MCF 10A (cell line): ENCODE measurements around the gene RIPOR2. TPM values are rescaled to one million over a fixed set of nuclear protein-coding genes. Genes with fewer than 3 reads are reported as not detected.
A peak's percentile ranks its signal among the peaks of the same experiment; 100 is the strongest.
"Not testable (repeated sequence)": the region's sequence is repeated elsewhere in the genome, so short reads cannot be mapped to it uniquely, and the experiment has no call there.

Experiments used
- BruUV-seq: library from RNA; stranded (reverse); fragments of 400-500 nt; replicated peaks from 2 replicates; lab custom pipeline; 2021; lab: Mats Ljungman, UMichigan
- CTCF ChIA-PET: fragments of 300-600 bp; sonication (Branson Sonifier 250); formaldehyde crosslinking; extraction: SDS; loops from one replicate; lab custom pipeline; 2021; ENCODE audit warnings: antibody characterized with exemption, inconsistent platforms; lab: Yijun Ruan, JAX
- POLR2A ChIA-PET: fragments of 300-600, 350-650 bp; sonication (Branson Sonifier 250); formaldehyde crosslinking; extraction: SDS; loops from one replicate; lab custom pipeline; 2020; ENCODE audit warnings: antibody characterized with exemption, inconsistent platforms; lab: Yijun Ruan, JAX
- DNase-seq: peaks from one replicate; pipeline ENCODE4 v3.0.0-alpha.2; 2018; ENCODE audit not compliant: unreplicated experiment
- H3K27ac Mint-ChIP-seq: one replicate; pipeline ENCODE4 v1.8.0; 2022; ENCODE audit warnings: mild to moderate bottlenecking, low read depth, mixed read lengths; ENCODE audit not compliant: unreplicated experiment
- H3K27me3 Mint-ChIP-seq: one replicate; pipeline ENCODE4 v1.8.0; 2022; ENCODE audit warnings: mixed read lengths; ENCODE audit not compliant: insufficient read depth, unreplicated experiment
- H3K36me3 Mint-ChIP-seq: one replicate; pipeline ENCODE4 v1.8.0; 2022; ENCODE audit warnings: mild to moderate bottlenecking, moderate library complexity, mixed read lengths; ENCODE audit not compliant: insufficient read depth, unreplicated experiment
- H3K4me1 Mint-ChIP-seq: one replicate; pipeline ENCODE4 v1.8.0; 2022; ENCODE audit warnings: mixed read lengths; ENCODE audit not compliant: insufficient read depth, unreplicated experiment
- H3K4me3 Mint-ChIP-seq: one replicate; pipeline ENCODE4 v1.8.0; 2022; ENCODE audit warnings: mild to moderate bottlenecking, moderate library complexity, mixed read lengths; ENCODE audit not compliant: unreplicated experiment
- H3K9me3 Mint-ChIP-seq: one replicate; pipeline ENCODE4 v1.8.0; 2022; ENCODE audit warnings: mixed read lengths; ENCODE audit not compliant: unreplicated experiment
- CTCF ChIP-seq: fragments of 200-600 bp; IDR thresholded peaks from one replicate; pipeline ENCODE4 v1.8.0; 2022; ENCODE audit warnings: antibody characterized with exemption, mild to moderate bottlenecking; ENCODE audit not compliant: unreplicated experiment
- intact Hi-C: fragments of 100-400 bp; cut with micrococcal nuclease; formaldehyde crosslinking; loops from 2 replicates; pipeline ENCODE4 v1.14.1; 2022
- total RNA-seq: library from RNA; stranded (reverse); gene quantifications from 2 replicates; pipeline ENCODE4 v1.2.3, GENCODE V29; 2022

The RIPOR2 gene
- total RNA-seq, 1 experiment from 2014 or later: 4.9 TPM

DNA sequence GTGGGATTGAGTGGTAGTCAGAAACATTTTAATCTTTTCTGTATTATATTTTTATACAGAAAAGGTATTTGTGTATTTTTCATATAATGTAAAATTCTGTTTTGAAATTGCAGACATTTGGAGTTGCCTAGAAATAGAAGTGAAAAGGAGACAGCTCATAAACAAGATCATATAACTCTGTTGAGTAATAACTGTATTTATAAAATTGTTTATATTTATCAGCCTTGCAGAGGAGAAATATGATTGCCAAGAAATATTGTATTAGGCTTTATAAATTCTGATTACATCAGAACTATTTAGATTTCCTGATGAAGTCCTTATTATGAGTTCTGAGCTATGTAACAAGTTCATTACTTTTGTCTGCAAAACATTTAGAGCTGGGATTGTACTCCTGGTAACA is 55.3 kb downstream of the RIPOR2 start:
- DNase-seq: no peak
- no peaks in the 10 kb centered on the region for H3K9me3 Mint-ChIP-seq
- H3K27ac Mint-ChIP-seq: peak overlapping the region; percentile 35
- CTCF ChIA-PET: no interaction called here
- TF ChIP-seq CTCF: no peak
- no peaks in the 10 kb centered on the region for H3K27me3 Mint-ChIP-seq
- H3K36me3 Mint-ChIP-seq: peaks cover 22% of the 10 kb centered on the region
- H3K4me3 Mint-ChIP-seq: no peak overlapping the region
- BruUV-seq: no TSS peak
- peaks cover 6% of the 10 kb centered on the region for H3K4me1 Mint-ChIP-seq
- intact Hi-C loops: no loop called here
- POLR2A ChIA-PET: interaction anchor here (1.1 kb wide), 1 partner anchor 31 kb away, joined by 5 read pairs; no protein-coding TSS in a partner anchor

DNA sequence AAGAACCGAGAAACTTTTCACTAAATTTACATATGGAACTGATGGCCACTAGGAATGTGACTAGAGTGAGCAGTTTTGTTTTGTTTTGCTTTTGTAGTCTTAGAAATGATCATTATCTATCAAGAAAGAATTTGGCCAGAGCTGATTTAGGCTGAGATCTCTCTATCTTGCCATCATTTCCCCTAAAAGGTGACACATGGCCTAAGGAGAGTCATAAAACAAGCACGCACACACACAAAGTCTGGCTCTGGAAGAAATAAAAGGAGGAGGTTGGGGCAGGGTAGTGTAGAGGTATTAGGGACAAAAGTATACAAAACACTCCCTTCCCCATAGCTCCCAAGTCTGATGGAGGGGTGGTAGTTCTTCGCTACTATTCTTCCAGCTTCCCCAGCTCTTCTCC is 56.4 kb downstream of the RIPOR2 start:
- Mint-ChIP-seq H3K27ac (no peak overlapping the region), H3K36me3 (peaks cover 22% of the 10 kb centered on the region), H3K4me3 (no peak overlapping the region), H3K4me1 (peaks cover 6% of the 10 kb centered on the region), H3K27me3 (no peaks in the 10 kb centered on the region), H3K9me3 (no peaks in the 10 kb centered on the region)
- intact Hi-C loops: no loop called here
- no peak for DNase-seq
- POLR2A ChIA-PET: no interaction called here
- no TSS peak for BruUV-seq
- TF ChIP-seq CTCF: no peak
- CTCF ChIA-PET: no interaction called here

DNA sequence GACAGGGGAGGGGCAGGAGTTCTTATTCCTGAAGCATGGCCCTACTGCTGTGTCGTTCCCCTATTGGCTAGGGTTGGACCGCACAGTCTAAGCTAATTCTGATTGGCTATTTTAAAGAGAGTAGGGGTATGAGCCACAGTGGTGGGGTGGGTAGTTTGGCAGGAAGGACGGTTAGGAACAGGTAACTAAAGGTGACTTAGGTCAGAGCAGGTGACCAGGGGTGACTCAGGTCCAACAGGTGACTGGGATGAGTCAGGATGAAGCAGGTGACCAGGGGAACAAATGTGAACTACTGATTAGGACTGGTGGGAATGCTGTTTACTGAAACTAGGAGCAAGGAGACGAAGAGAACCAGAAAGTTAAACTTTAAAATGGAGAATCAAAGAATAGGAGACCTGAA is 58.0 kb downstream of the RIPOR2 start:
- intact Hi-C loops, H3K4me1 Mint-ChIP-seq: not testable (repeated sequence)

DNA sequence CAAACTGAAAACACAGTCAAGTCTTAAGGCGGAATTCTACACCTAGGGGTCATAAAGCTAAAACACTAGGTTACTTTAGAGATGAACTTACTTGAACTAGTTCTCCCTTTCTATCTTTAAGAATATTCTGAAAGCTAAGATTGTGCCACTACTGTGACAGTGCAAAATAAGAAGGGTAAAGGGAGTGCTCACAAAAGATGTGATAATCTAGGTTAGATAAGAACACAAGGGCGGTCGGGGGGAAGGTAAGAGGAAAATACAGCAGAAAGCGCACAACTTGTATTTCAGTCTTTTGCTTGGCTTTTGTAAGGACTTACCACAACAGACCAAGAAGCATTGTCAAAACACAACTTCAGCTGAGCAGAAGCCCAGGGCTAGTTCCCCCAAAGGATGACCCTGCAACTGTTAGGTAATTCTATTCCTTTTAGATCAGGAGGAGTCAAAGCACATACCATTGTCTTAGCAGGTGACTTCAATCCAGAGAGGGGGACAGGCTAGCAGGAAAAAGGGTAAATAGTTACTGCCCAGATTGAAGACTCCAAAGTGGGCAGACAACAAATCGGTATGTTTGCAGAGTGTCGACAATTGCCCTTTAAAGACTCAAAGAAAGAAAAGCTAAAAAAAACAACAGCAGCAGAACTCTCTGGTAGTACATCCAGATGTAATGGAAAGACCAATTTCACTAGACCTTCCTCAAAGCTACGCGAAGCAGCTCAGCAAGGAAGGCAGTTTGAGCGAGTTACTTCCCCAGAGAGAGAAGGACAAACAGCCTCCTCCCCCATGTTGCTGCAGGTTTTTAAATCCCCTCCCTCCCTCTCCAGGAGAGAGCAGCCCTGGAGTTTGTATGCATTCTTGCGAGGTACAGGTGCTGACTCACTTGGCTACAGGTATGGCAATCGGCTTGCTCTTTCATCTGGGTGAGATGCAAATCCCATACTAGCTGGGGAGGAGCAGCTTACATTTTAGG is 59.0 kb downstream of the RIPOR2 start:
- no peak for DNase-seq
- Mint-ChIP-seq H3K27me3 (no peaks in the 10 kb centered on the region), H3K36me3 (peaks cover 27% of the 10 kb centered on the region), H3K4me1 (no peaks in the 10 kb centered on the region), H3K9me3 (no peaks in the 10 kb centered on the region), H3K27ac (no peak overlapping the region), H3K4me3 (no peak overlapping the region)
- no TSS peak for BruUV-seq
- POLR2A ChIA-PET: interaction anchor here (1.0 kb wide), 1 partner anchor 12 kb away, joined by 3 read pairs; no protein-coding TSS in a partner anchor
- intact Hi-C loops: no loop called here
- no peak for TF ChIP-seq CTCF
- CTCF ChIA-PET: interaction anchor here (0.6 kb wide), 2 partner anchors 36 to 152 kb away, joined by 3 read pairs; no protein-coding TSS in a partner anchor

More for the DNA sequence above, 58.0 kb downstream of the RIPOR2 start:
- H3K9me3 Mint-ChIP-seq, BruUV-seq, H3K4me3 Mint-ChIP-seq, H3K27ac Mint-ChIP-seq, POLR2A ChIA-PET, DNase-seq, H3K27me3 Mint-ChIP-seq: not testable (repeated sequence)
- CTCF ChIA-PET: interaction anchor here (0.6 kb wide), 1 partner anchor 151 kb away, joined by 3 read pairs; no protein-coding TSS in a partner anchor
- H3K36me3 Mint-ChIP-seq: peaks cover 29% of the 10 kb centered on the region
